HepG2 (cell line): Measurements from ENCODE around the gene PRKAR1B. TPM values are rescaled to one million over a fixed set of nuclear protein-coding genes. Genes with fewer than 3 reads are reported as not detected.

Source experiments
- ATAC-seq: fragments of 200-7000 bp; cut with Tn5 transposase; 3 replicates; pipeline ENCODE4 v1.9.1; 2020; ENCODE audit warnings: mild to moderate bottlenecking, moderate library complexity
- BruUV-seq: library from RNA; stranded (reverse); fragments of 400-500 nt; replicated peaks from 2 replicates; lab custom pipeline; 2021; lab: Mats Ljungman, UMichigan
- CTCF ChIA-PET: fragments of 300-600 bp; formaldehyde crosslinking; extraction: SDS; loops from one replicate; lab custom pipeline; 2021; ENCODE audit warnings: low total read pairs, inconsistent platforms, low intra/inter-chr PET ratio; lab: Yijun Ruan, JAX
- POLR2A ChIA-PET: fragments of 350-600 bp; sonication (Branson Sonifier 250); formaldehyde crosslinking; loops from one replicate; lab custom pipeline; 2020; ENCODE audit warnings: antibody characterized with exemption, inconsistent platforms; lab: Yijun Ruan, JAX
- DNase-seq: peaks from one replicate; pipeline ENCODE4 v3.0.0-alpha.2; 2015; ENCODE audit warnings: low spot score
- FAIRE-seq: peaks from 3 replicates; lab custom pipeline; 2011; peaks lifted over from hg19 to GRCh38; lab: Jason Lieb, UNC
- H2AFZ ChIP-seq: one replicate; pipeline ENCODE4 v1.6.1; 2011; ENCODE audit warnings: low read length, inconsistent platforms
- H3K27ac ChIP-seq: fragments of 300-600 bp; 3 replicates; pipeline ENCODE4 v1.8.0; 2011; ENCODE audit warnings: mixed run types, mild to moderate bottlenecking, mixed read lengths, low read length, inconsistent platforms; ENCODE audit not compliant: insufficient read depth; ENCODE audit errors: extremely low read length
- H3K27me3 ChIP-seq, 2 experiments: fragments of 200-600 bp in 1 of 2; 2 replicates in 1 of 2; 3 replicates in 1 of 2; pipeline versions ENCODE4 v1.6.0 to v1.8.0; 2011; ENCODE audit warnings: low read length in 2 of 2, mild to moderate bottlenecking in 2 of 2, moderate library complexity in 2 of 2, inconsistent platforms in 1 of 2; ENCODE audit not compliant: insufficient read depth in 2 of 2, control insufficient read depth in 1 of 2
- H3K36me3 ChIP-seq, 2 experiments: fragments of 200-600 bp in 1 of 2; replicated peaks in 1 of 2; 2 replicates in 1 of 2; 3 replicates in 1 of 2; pipeline versions ENCODE4 v1.5.1 to v1.8.0; 2011; ENCODE audit warnings: low read length in 2 of 2, inconsistent platforms in 1 of 2; ENCODE audit not compliant: insufficient read depth in 2 of 2, control insufficient read depth in 1 of 2
- H3K4me1 ChIP-seq: 2 replicates; pipeline ENCODE4 v1.5.1; 2012; ENCODE audit warnings: low read length, inconsistent platforms; ENCODE audit not compliant: insufficient read depth
- H3K4me2 ChIP-seq: 2 replicates; pipeline ENCODE4 v1.6.0; 2011; ENCODE audit warnings: low read depth, low read length, inconsistent platforms
- H3K4me3 ChIP-seq, 3 experiments: fragments of 200-600 bp in 1 of 3; sonication (generic), shearing (Covaris generic) in 1 of 3; replicated peaks in 1 of 3; 2 replicates each; pipeline ENCODE4 v1.5.1; 2011 to 2016; ENCODE audit warnings: low read length in 3 of 3, inconsistent platforms in 2 of 3, low read depth in 2 of 3, mild to moderate bottlenecking in 2 of 3, control low read depth in 1 of 3, mixed read lengths in 1 of 3; ENCODE audit not compliant: insufficient read depth in 1 of 3
- H3K79me2 ChIP-seq: one replicate; pipeline ENCODE4 v1.6.1; 2011; ENCODE audit warnings: low read length, inconsistent platforms; ENCODE audit not compliant: insufficient read depth
- H3K9ac ChIP-seq: 2 replicates; pipeline ENCODE4 v1.6.0; 2011; ENCODE audit warnings: mild to moderate bottlenecking, low read depth, low read length, inconsistent platforms; ENCODE audit not compliant: insufficient read depth
- H3K9me3 ChIP-seq: 2 replicates; pipeline ENCODE4 v1.5.1; 2012; ENCODE audit warnings: mild to moderate bottlenecking, low read length
- H4K20me1 ChIP-seq: 2 replicates; pipeline ENCODE4 v1.6.0; 2011; ENCODE audit warnings: inconsistent platforms, mild to moderate bottlenecking, low read length, moderate library complexity; ENCODE audit not compliant: insufficient read depth
- CHCHD3 ChIP-seq: sonication (generic); formaldehyde crosslinking; IDR thresholded peaks from 2 replicates; pipeline ENCODE4 v1.8.0; 2022; ENCODE audit warnings: mild to moderate bottlenecking, missing genetic modification reagents, moderate library complexity
- FOXJ3 ChIP-seq: sonication (generic); formaldehyde crosslinking; IDR thresholded peaks from 2 replicates; pipeline ENCODE4 v1.4.0; 2020; ENCODE audit warnings: missing genetic modification reagents, mild to moderate bottlenecking, borderline replicate concordance
- HDAC2 ChIP-seq: sonication (generic); formaldehyde crosslinking; IDR thresholded peaks from 2 replicates; pipeline ENCODE4 v1.4.0; 2020; ENCODE audit warnings: missing genetic modification reagents
- HNF4A ChIP-seq: sonication (generic); formaldehyde crosslinking; IDR thresholded peaks from 2 replicates; pipeline ENCODE4 v1.4.0; 2020; ENCODE audit warnings: missing genetic modification reagents
- RARA ChIP-seq: IDR thresholded peaks from 2 replicates; pipeline ENCODE4 v1.6.1; 2016; ENCODE audit warnings: missing genetic modification reagents, missing compliant biosample characterization
- STAG1 ChIP-seq: sonication (generic); formaldehyde crosslinking; IDR thresholded peaks from 2 replicates; pipeline ENCODE4 v1.4.0; 2020; ENCODE audit warnings: missing genetic modification reagents
- TOPORS ChIP-seq: sonication (generic); formaldehyde crosslinking; IDR thresholded peaks from 2 replicates; pipeline ENCODE4 v1.8.0; 2023; ENCODE audit warnings: mild to moderate bottlenecking, missing genetic modification reagents
- ZNF318 ChIP-seq: sonication (generic); formaldehyde crosslinking; IDR thresholded peaks from 2 replicates; pipeline ENCODE4 v1.4.0; 2020; ENCODE audit warnings: mild to moderate bottlenecking, missing genetic modification reagents
- ZNF382 ChIP-seq: sonication (generic); formaldehyde crosslinking; IDR thresholded peaks from 2 replicates; pipeline ENCODE4 v1.5.0; 2020; ENCODE audit warnings: missing genetic modification reagents, mild to moderate bottlenecking, borderline replicate concordance
- ZNF784 ChIP-seq: sonication (generic); formaldehyde crosslinking; IDR thresholded peaks from 2 replicates; pipeline ENCODE4 v1.5.1; 2020; ENCODE audit warnings: missing genetic modification reagents, mild to moderate bottlenecking, borderline replicate concordance
- WGBS: methylation state at CpG from one replicate; pipeline ENCODE4 v1.1.6; 2017; ENCODE audit warnings: low lambda C conversion rate; 5-methylcytosine and 5-hydroxymethylcytosine counted together
- in situ Hi-C: cut with HindIII; loops from 2 replicates; pipeline ENCODE4 v1.10.0; 2017; ENCODE audit warnings: low pct_unique_long_range_greater_than_20kb; ENCODE audit not compliant: extremely low pct_ligation_motif_present
- intact Hi-C: fragments of 100-400 bp; cut with micrococcal nuclease; formaldehyde crosslinking; loops from one replicate; pipeline ENCODE4 v1.10.0; 2022; ENCODE audit not compliant: unreplicated experiment
- polyA plus RNA-seq, 8 experiments: library from polyadenylated mRNA; depleted of rRNA in 3 of 8; stranded (reverse) in 7 of 8; unstranded in 1 of 8; fragments of >200 nt; fragmentation: Illumina TruSeq in 4 of 8; extraction: Trizol in 4 of 8; gene quantifications; 2 replicates each; pipeline versions ENCODE4 v1.2.1 to v1.2.3, GENCODE V29; 2011 to 2016; ENCODE audit warnings: low read depth in 4 of 8, missing spikeins in 1 of 8, mixed read lengths in 1 of 8; ENCODE audit not compliant: insufficient read depth in 1 of 8
- total RNA-seq, 5 experiments: library from RNA; depleted of rRNA; stranded (reverse); fragments of >200 nt; fragmentation: Illumina TruSeq; extraction: Trizol; gene quantifications; 2 replicates each; pipeline ENCODE4 v1.2.3, GENCODE V29; 2016; ENCODE audit warnings: low read depth in 1 of 5

Gene PRKAR1B
- total and polyA plus RNA-seq, 2 of the 13 experiments (the other 11 are each of a cell fraction or from before 2014, with no cell fraction given) = 7.9 to 28.2 TPM

GRCh38 chr7:627661-628401 lies 99.2 kb downstream of the PRKAR1B start (continued):
- TF ChIP-seq ZNF784 (CRISPR knock-in tag) (no peak), TOPORS (no peak)
- TF ChIP-seq, all 625 proteins: peak for 0

DNA sequence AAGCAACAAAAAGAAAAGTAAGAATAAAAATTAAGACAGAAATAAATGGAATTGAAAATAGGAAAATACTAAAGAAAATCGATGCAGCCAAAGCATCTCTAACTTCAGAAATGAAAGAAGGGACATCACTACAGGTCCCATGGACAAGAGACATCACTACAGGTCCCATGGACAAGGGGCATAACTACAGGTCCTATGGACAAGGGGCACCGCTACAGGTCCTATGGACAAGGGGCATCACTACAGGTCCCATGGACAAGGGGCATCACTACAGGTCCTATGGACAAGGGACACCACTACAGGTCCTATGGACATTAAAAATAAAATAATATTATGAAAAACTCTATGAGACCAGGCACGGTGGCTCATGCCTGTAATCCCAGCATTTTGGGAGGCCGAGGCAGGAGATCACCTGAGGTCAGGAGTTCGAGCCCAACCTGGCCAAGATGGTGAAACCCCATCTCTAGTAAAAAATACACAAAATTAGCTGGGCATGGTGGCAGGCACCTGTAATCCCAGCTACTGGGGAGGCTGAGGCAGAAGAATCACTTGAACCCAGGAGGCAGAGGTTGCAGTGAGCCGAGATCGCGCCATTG lies 101.6 kb downstream of the PRKAR1B start:
- CTCF ChIA-PET = no interaction called here
- H3K36me3 ChIP-seq = 0 out of 5 replicates have a peak, but pooled peaks cover 0 to 9% of the 10 kb centered on the region in 2 experiments
- no peak overlapping the region for H3K27ac ChIP-seq
- peaks cover 32% of the 10 kb centered on the region for H3K9me3 ChIP-seq
- no peaks in the 10 kb centered on the region for H3K4me1 ChIP-seq
- in situ Hi-C loops = no loop called here
- no peak overlapping the region for H3K4me3 ChIP-seq
- FAIRE-seq (no peak), DNase-seq (no peak), ATAC-seq (no peak)
- intact Hi-C loops = no loop called here
- H4K20me1 ChIP-seq = no peaks in the 10 kb centered on the region
- no peak overlapping the region for H3K4me2 ChIP-seq
- no peak overlapping the region for H2AFZ ChIP-seq
- no peak overlapping the region for H3K9ac ChIP-seq
- no peaks in the 10 kb centered on the region for H3K79me2 ChIP-seq
- H3K27me3 ChIP-seq = no peaks in the 10 kb centered on the region
- POLR2A ChIA-PET = no interaction called here
- 97% methylated on average over 8 of the region's 8 CpGs for WGBS
- BruUV-seq = no TSS peak
- TF ChIP-seq STAG1 = no peak
- no peak for TF ChIP-seq HDAC2 (CRISPR knock-in tag)
- TF ChIP-seq RARA (CRISPR knock-in tag) = no peak
- no peak for TF ChIP-seq FOXJ3
- TF ChIP-seq CHCHD3 = no peak
- no peak for TF ChIP-seq ZNF318 (CRISPR knock-in tag)
- peak; percentile 74; the same call in 1 of the 2 replicates for TF ChIP-seq TOPORS
- peak; percentile 100 for TF ChIP-seq ZNF382 (CRISPR knock-in tag)
- TF ChIP-seq HNF4A (CRISPR knock-in tag) = no peak
